ENCODE data around the gene MAP6. TPM values are rescaled to one million over a fixed set of nuclear protein-coding genes. Genes with fewer than 3 reads are reported as not detected.

MAP6 gene
- total and polyA plus RNA-seq, 12 donors, result 11.4 to 56.0 (median 22.6) TPM

DNA sequence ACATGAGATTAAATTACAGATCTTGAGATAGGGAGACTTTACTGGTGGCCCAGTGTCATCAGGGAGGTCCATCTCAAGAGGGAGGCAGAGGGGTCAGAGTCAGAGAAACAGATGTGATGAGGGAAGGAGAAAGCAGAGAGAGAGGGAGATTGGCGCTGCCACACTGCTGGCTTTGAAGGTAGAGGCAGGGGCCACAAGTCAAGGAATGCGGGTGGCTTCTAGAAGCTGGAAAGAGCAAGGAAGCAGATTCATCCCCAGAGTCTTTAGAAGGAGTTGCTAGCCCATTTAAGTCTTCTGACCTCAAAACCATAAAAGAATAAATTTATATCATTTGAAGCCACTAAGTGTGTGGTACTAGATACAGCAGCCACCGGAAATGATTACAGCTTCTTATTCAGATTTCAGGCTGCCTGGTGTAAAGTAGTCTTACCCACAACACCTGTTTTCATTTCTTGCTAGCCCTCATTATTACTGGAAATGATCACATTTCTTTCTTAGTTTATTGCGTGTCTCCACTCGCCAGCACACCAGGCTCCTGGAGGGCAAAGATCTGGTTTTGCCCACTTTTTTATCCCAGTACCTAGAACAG, 119.4 kb downstream of the MAP6 start:
- Histone ChIP-seq H3K9me3 (replicated peaks in 1 of 3) (no peaks in the 10 kb centered on the region), H3K4me1 (replicated peaks in 1 of 2) (peaks cover 5 to 16% of the 10 kb centered on the region in 2 donors), H3K4me3 (no peak overlapping the region), H3K36me3 (replicated peaks in 1 of 2) (no peaks in the 10 kb centered on the region), H3K27me3 (no peaks in the 10 kb centered on the region), H3K27ac (no peak overlapping the region)
- 95 to 97% (median 97%) methylated on average over 5 of the region's 5 CpGs for WGBS, 4 donors
- intact Hi-C loops (cut with DNase I), result no loop called here
- TF ChIP-seq, protein P1, sequence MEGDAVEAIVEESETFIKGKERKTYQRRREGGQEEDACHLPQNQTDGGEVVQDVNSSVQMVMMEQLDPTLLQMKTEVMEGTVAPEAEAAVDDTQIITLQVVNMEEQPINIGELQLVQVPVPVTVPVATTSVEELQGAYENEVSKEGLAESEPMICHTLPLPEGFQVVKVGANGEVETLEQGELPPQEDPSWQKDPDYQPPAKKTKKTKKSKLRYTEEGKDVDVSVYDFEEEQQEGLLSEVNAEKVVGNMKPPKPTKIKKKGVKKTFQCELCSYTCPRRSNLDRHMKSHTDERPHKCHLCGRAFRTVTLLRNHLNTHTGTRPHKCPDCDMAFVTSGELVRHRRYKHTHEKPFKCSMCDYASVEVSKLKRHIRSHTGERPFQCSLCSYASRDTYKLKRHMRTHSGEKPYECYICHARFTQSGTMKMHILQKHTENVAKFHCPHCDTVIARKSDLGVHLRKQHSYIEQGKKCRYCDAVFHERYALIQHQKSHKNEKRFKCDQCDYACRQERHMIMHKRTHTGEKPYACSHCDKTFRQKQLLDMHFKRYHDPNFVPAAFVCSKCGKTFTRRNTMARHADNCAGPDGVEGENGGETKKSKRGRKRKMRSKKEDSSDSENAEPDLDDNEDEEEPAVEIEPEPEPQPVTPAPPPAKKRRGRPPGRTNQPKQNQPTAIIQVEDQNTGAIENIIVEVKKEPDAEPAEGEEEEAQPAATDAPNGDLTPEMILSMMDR (IDR thresholded peaks at IDR 0.05), result no peak
- TF ChIP-seq POLR2A (IDR thresholded peaks at IDR 0.05), result no peak
- DNase-seq, result no peak

DNA sequence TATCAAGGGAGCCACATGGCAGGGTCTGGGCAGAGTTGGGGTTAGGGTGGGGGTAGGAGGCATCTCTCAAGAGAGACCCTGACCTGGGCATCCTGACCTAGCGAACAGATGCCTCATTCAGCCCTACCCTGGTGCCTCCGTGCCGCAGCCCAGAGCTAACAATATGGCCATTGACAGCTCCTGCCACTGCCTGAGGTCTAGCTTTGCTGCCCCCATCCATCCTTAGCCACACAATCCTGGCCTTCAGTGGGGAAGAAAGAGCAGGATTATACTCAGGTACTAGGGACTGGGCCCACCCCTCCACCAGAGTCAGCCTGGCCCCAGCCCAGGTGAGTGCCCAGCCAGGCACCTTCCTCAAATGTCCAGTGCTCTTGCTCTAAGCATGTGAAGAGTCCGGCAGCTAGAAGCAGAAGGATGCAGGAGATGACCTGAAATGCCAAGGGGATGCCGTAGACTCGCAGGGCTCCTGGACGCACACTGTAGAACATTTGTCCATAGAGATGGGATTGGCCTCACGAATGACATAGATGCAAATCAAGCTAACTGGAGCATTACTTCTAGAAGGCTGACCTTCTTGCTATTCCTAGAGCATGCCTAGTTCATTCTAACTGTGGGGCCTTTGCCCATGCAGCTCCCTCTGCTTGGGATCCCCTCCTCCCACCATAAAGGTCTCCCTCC, 120.1 kb downstream of the MAP6 start:
- Histone ChIP-seq H3K36me3 (replicated peaks in 1 of 2) (no peaks in the 10 kb centered on the region), H3K9me3 (replicated peaks in 1 of 3) (no peaks in the 10 kb centered on the region), H3K4me1 (replicated peaks in 1 of 2) (peaks cover 1 to 9% of the 10 kb centered on the region in 2 donors), H3K27ac (no peak overlapping the region), H3K4me3 (no peak overlapping the region), H3K27me3 (no peaks in the 10 kb centered on the region)
- 94 to 99% (median 95%) methylated on average over 3 to 8 of the region's 8 CpGs for WGBS, 4 donors
- TF ChIP-seq, protein P1 (IDR thresholded peaks at IDR 0.05), result no peak
- TF ChIP-seq POLR2A (IDR thresholded peaks at IDR 0.05), result no peak
- intact Hi-C loops (cut with DNase I), result no loop called here
- no peak for DNase-seq

DNA sequence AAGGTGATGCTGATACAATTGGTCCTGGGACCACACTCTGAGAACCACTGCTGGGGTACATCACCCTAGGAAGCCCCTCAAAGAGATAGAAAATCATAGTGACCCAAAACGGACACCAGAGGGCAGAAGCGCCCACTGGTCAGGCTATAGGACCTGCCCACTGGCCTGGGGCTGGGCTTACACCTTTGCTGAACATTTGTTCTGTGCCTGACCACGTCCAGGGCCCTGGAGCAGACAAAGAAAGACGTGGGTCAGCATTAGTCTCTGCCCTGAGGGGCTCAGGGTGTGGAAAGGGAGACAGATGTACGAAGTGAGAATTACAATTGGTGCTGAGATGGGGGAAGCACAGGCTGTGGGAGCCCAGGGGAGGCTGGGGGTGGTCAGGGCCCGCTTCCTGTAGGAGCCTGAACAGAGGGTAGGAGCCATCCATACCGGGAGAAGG, 121.2 kb downstream of the MAP6 start:
- DNase-seq, result peak; percentile 69 to 88 (median 77)
- H3K27me3 ChIP-seq, result no peaks in the 10 kb centered on the region
- no peak for TF ChIP-seq POLR2A (IDR thresholded peaks at IDR 0.05)
- TF ChIP-seq, protein P1 (IDR thresholded peaks at IDR 0.05), result peak; percentile 80 to 96 (median 89)
- H3K4me1 ChIP-seq (replicated peaks in 1 of 2), result peaks cover 0 to 7% of the 10 kb centered on the region in 2 donors
- WGBS, 4 donors, result 15 to 22% (median 20%) methylated on average over 7 of the region's 7 CpGs
- H3K27ac ChIP-seq, result no peak overlapping the region
- H3K36me3 ChIP-seq (replicated peaks in 1 of 2), result no peaks in the 10 kb centered on the region
- no peak overlapping the region for H3K4me3 ChIP-seq
- intact Hi-C loops (cut with DNase I), result loop anchor here in 1 of 2 donors (2.0 kb wide), 1 partner anchor 31 kb away; no protein-coding TSS in a partner anchor
- no peaks in the 10 kb centered on the region for H3K9me3 ChIP-seq (replicated peaks in 1 of 3)

DNA sequence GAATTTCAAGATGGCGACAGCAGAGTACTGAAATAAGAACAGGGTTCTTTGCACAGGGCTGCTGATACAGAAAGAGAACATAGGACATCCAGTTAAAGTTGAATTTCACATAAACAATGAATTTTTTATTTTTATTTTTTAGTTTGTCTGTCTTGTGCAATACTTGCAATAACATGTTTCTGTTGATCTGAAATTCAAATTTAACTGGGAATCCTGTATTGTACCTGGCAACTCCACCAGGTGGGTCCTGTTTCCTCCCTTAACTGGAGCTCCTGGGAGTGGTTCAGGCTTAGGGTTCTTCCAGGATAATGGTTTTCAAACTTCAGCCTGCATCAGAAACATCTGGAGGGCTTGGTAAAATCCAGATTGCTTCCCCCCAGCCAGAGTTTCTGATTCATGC, 121.7 kb downstream of the MAP6 start:
- no peak for DNase-seq
- peaks cover 0 to 7% of the 10 kb centered on the region in 2 donors for H3K4me1 ChIP-seq (replicated peaks in 1 of 2)
- H3K4me3 ChIP-seq, result no peak overlapping the region
- no peak overlapping the region for H3K27ac ChIP-seq
- no peaks in the 10 kb centered on the region for H3K9me3 ChIP-seq (replicated peaks in 1 of 3)
- H3K27me3 ChIP-seq, result no peaks in the 10 kb centered on the region
- intact Hi-C loops (cut with DNase I), result loop anchor here in 1 of 2 donors (2.0 kb wide), 1 partner anchor 32 kb away; no protein-coding TSS in a partner anchor
- 88 to 98% (median 92%) methylated on average over 1 of the region's 1 CpG for WGBS, 4 donors
- TF ChIP-seq, protein P1 (IDR thresholded peaks at IDR 0.05), result no peak
- TF ChIP-seq POLR2A (IDR thresholded peaks at IDR 0.05), result no peak
- H3K36me3 ChIP-seq (replicated peaks in 1 of 2), result no peaks in the 10 kb centered on the region

Data from adrenal gland (tissue), 12 donors.